HUDEP-2 (cell line): ENCODE data around the gene TMPRSS11D.

ENCODE experiments used
- DNase-seq, 76 experiments: peaks; one replicate each; lab custom pipeline; 2025; ENCODE audit not compliant: unreplicated experiment in 76 of 76; lab: John Stamatoyannopoulos, UW

TMPRSS11D gene

DNA sequence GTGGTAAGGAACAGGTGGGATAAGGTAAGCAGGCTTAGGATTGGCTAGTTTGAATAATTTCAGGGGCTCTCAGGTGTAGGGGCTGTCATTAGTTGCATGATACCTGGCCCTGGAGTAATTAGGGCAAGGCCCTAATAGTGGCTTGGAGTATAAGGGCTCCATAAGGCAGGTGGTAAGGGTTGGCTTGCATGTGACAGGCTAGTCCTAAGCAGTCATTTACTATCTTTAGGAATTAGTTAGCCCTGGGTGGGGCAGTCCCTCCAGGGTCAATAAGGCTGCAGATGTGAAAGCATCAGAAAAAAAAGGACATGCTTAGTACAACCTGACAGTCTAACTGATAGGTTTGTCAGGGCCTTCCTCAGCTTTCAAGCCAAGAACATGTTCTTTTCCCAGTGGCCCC lies 7.8 kb upstream of the TMPRSS11D start:
- no peak for DNase-seq

DNA sequence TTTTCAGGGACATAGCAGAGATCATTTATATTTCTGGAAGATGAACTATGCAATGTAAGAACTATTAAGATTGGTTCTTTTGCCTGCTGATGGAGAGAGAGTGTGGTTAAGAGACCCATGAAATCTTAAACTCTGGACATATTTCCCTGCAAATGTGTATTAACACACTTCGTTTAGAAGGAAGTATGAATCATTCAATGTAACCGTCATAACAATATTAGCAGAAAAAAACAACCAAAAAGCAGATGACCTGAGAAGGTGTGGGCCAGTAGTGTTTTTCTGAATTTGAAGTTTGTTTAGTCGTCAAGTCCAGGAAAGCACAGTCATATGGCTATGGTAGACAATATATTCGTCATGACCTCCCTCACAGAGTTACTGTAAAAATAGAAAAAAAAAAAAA lies 2.5 kb upstream of the TMPRSS11D start:
- DNase-seq = no peak

DNA sequence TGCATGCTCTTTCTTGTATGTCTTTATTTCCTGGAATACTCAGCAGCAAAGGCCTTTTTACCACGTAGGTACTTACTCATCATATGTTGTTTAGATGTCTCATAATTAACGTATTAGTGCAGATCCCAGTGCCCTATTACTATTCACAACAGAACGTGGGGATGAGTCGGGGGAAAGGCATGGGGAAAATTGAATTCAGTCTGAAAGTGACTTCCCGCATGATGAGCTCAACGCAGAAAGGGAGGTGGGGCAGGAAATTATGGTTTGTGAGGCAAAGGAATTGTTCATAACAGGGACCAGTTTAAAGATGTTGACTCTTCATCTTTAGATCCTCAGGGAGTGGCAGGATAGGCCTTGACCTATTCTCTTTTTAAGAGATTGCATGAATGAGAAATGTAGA lies 2.0 kb upstream of the TMPRSS11D start:
- no peak for DNase-seq

- no peak for DNase-seq
Observed at GRCh38 chr4:67884701-67885100, 899 bp upstream of the TMPRSS11D start.

- no peak for DNase-seq
Observed at GRCh38 chr4:67883458-67883857, 344 bp downstream of the TMPRSS11D start.

DNA sequence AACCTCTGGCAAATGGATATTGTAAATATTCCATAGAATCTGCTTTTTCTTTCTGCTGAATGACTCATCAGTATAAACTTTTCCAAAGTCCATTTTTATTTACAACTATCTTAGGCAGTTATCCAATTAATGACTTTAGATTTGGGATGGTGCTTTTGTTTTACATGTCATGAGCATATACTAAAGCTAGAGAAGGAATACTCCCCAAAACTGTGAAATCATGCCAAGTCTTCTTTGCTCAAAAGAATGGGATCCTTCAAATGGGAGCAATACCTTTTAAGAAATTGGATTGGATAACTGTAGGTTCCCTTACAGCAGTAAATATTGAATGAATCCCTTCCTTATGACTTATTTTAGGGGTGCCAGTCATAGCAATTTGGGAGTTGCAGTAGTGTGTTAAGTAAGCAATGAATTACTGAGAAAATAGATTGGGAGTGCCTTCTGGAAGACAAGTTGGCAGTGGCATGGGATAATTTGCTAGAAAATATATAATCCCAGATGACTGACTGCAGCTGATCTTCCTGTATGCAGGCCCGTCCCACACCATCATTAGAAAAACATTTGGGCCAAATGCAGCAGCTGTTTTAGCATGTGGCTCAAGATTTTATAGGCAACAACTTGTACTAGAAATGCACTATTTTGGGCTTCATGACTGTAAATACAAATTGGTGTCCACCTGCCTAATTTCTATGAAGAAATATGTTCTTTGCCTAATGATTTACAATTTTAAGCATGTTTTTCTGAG lies 2.8 kb downstream of the TMPRSS11D start:
- no peak for DNase-seq

GRCh38 chr4:67879486-67879885 lies 4.3 kb downstream of the TMPRSS11D start:
- DNase-seq = no peak

DNA sequence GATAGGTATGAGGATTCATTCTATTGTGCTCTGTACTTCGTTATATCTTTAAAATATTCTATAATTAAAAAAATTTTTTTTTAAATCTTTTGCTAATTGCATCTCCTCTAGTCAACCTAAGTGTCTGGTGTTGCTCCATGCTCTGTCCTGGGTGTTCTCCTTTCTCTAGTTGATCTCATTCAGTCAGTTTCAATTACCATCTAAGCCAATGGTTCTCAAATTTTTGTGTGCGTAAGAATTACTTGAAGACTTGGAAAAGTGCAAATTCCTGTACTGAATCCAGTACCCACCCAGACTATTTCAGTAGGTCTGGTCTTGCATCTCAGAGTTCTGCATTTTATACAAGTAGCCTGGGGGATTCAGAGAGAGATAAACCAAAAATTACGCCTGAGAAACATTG lies 6.7 kb downstream of the TMPRSS11D start:
- no peak for DNase-seq

DNA sequence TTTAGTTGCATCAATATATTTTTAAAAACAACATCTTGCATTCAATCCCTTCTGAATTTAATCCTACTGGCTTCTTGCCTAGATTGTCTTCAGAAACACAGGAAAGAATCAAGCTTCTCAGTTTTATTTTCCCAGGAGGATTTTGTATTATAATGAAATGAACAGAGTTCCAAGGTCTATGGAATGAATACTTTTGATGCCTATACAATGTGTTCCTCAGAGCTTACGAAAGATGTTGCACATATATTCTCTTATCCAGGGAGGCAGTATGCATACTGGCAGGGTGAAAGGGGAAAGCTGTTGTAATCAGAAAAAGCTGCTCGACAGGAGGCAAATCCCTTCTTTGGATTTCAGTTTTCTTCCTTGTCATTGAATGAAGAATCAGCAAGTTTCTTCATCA lies 8.8 kb downstream of the TMPRSS11D start:
- DNase-seq = no peak

GRCh38 chr4:67873116-67873515 lies 10.7 kb downstream of the TMPRSS11D start:
- DNase-seq = no peak

GRCh38 chr4:67871867-67872266 lies 11.9 kb downstream of the TMPRSS11D start:
- DNase-seq = peak in 14 of 76 experiments; percentile 2 to 49 (median 15)

GRCh38 chr4:67869580-67870190 lies 14.1 kb downstream of the TMPRSS11D start:
- no peak for DNase-seq

DNA sequence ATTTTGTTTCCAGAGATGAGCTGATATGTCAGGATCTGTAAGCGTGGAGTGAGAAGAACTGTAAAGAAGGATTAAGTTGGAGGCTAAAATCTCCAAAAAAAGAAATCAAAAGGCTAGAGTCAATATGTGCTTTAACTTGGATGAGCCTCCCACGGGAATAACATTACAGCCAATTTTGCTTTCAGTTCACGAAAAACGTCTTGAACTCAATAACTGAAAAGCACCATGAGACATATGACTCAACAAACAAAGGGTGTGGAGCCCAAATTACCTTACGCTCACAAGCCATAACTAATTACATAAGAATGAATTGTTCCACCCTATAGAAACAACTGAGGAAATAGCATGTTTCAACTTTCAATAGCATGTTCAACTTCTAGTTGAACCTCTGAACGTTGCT lies 22.3 kb downstream of the TMPRSS11D start:
- no peak for DNase-seq

- no peak for DNase-seq
Observed at GRCh38 chr4:67853336-67853735, 30.5 kb downstream of the TMPRSS11D start.

- DNase-seq = no peak
Observed at GRCh38 chr4:67820903-67821302, 62.9 kb downstream of the TMPRSS11D start.

- no peak for DNase-seq
Observed at GRCh38 chr4:67810011-67810410, 73.8 kb downstream of the TMPRSS11D start.

DNA sequence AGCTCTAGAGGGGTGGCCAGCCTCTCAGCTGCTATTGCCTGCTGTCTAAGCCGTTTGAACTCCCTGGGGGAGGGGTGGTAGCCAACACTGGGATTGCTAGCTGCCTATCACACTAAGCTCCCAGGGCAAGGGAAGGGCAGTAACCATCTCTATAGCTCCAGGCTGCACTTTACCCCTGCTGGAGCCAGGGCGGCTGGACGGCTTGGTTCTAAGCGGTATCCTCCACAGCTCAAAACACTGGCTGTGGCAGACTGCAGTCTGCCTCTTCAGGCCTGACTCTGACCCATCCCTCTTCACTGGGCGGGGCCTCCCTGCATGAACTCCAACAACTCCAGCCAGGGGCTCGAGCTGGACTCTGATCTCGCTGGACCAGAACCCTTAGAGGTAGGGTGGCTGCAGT lies 74.3 kb downstream of the TMPRSS11D start:
- DNase-seq = no peak

- DNase-seq = no peak
Observed at GRCh38 chr4:67796810-67797209, 87.0 kb downstream of the TMPRSS11D start.

DNA sequence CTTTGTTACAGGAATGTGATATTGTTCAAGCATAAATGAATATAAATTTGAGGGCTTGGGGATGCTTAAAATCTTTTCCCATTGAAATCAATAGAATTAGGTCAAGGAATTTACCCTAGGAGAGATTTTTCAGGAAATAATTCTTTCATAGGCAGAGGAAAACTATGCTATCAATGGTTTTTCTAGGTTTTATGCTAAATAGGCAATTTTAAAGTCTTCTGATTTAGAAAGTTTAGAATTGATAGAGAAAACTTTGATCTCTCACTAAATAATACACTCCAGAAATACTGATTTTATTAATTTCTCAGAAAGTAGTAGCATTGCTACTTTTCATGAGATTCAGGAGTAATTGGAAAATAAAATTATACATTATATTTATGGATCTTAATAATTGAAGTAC lies 93.1 kb downstream of the TMPRSS11D start:
- DNase-seq = no peak

- no peak for DNase-seq
Observed at GRCh38 chr4:67787311-67787710, 96.5 kb downstream of the TMPRSS11D start.

GRCh38 chr4:67785528-67785927 lies 98.3 kb downstream of the TMPRSS11D start:
- no peak for DNase-seq

DNA sequence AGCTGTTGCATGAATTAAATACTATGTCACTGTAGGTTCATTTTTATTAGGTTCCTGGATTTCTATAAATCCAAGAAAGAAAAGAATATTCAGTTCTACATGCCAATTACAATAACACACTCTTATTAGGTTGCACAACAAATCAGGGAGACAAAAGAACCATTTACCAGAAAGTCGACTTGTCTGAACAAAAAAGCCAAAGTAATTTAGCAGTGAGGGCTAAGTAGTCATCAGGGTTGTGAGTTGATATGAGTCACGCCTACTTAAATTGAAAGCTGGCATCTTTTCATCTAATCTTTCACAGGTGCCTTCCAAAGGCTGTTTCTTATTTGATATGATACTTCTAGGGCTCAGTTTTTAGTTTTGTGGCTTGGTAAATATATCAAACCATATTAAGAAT lies 104.2 kb downstream of the TMPRSS11D start:
- no peak for DNase-seq

GRCh38 chr4:67776746-67777145 lies 107.1 kb downstream of the TMPRSS11D start:
- DNase-seq = no peak
